DND-41 (cell line): ENCODE measurements around the gene TMEM134.

Experiments
- CTCF ChIP-seq: IDR thresholded peaks from 2 replicates; pipeline ENCODE4 v1.5.1; 2012; ENCODE audit warnings: borderline replicate concordance, low read length, moderate library complexity, mild to moderate bottlenecking; ENCODE audit not compliant: poor library complexity, severe bottlenecking; ENCODE audit errors: extremely low read depth
- EZH2 ChIP-seq: IDR thresholded peaks from 3 replicates; pipeline ENCODE4 v1.6.1; 2012; ENCODE audit warnings: borderline replicate concordance, low read depth, mild to moderate bottlenecking, moderate library complexity, low read length, inconsistent platforms; ENCODE audit not compliant: severe bottlenecking

GRCh38 chr11:67418476-67419281, 50.4 kb downstream of the TMEM134 start:
- TF ChIP-seq CTCF (no peak), EZH2 (no peak)
